ENCODE results near the gene INS. TPM values are rescaled to one million over a fixed set of nuclear protein-coding genes. Genes with fewer than 3 reads are reported as not detected.

INS gene
- total RNA-seq, 1 experiment from 2014 or later = not detected

GRCh38 chr11:2120359-2121100 lies 40.5 kb downstream of the INS start:
- Mint-ChIP-seq H3K4me1 (peaks cover 0 to 11% of the 10 kb centered on the region in 2 experiments; a peak in 2 of 4 replicates), H3K27ac (no peak overlapping the region)
- WGBS (ENCODE audit: extremely low coverage, insufficient read length, low lambda C conversion rate) = no CpG with 5 or more reads among the region's 23 CpGs

More at GRCh38 chr11:2120359-2121100, 40.5 kb downstream of the INS start:
- Histone ChIP-seq H3K23ac (ENCODE audit: insufficient read length, low read depth, low read length) (no peak overlapping the region), H3K14ac (ENCODE audit: insufficient read depth, low read length) (no peak overlapping the region), H3K4me1 (ENCODE audit: insufficient read depth, low read length) (no peaks in the 10 kb centered on the region), H3K18ac (ENCODE audit: insufficient read length, low read depth, low read length) (no peak overlapping the region), H3K4me2 (ENCODE audit: insufficient read depth, insufficient read length, low read length) (no peak overlapping the region), H4K8ac (replicated peaks; ENCODE audit: insufficient read length, low read depth, low read length) (no peak overlapping the region), H2BK12ac (ENCODE audit: insufficient read length, low read depth, low read length) (no peak overlapping the region), H3K9me3 (ENCODE audit: control insufficient read depth, low read depth, low read length) (no peaks in the 10 kb centered on the region), H4K91ac (ENCODE audit: insufficient read length, low read depth, low read length) (no peak overlapping the region), H3K23me2 (ENCODE audit: insufficient read length, low read depth, low read length, poor library complexity, severe bottlenecking) (no peaks in the 10 kb centered on the region), H4K5ac (ENCODE audit: insufficient read length, low read depth, low read length) (no peak overlapping the region), H2BK5ac (ENCODE audit: insufficient read length, low read length) (no peak overlapping the region), H2BK15ac (ENCODE audit: low read depth, low read length) (no peak overlapping the region), H3T11ph (ENCODE audit: low read length) (no peak overlapping the region), H4K20me1 (ENCODE audit: control insufficient read depth, insufficient read depth, insufficient read length) (no peaks in the 10 kb centered on the region), H3K56ac (ENCODE audit: insufficient read length, low read depth, low read length) (peak overlapping the region; percentile 18), H2BK120ac (ENCODE audit: low read depth, low read length, poor library complexity, severe bottlenecking) (no peak overlapping the region), H3K79me2 (ENCODE audit: insufficient read depth, low read length) (no peaks in the 10 kb centered on the region), H3K79me1 (ENCODE audit: insufficient read depth, low read depth, low read length, poor library complexity, severe bottlenecking) (no peaks in the 10 kb centered on the region), H2BK20ac (ENCODE audit: low read depth, low read length, poor library complexity, severe bottlenecking) (no peak overlapping the region), H3K4ac (ENCODE audit: low read depth, low read length) (no peak overlapping the region), H3K27me3 (ENCODE audit: insufficient read depth, low read length) (no peaks in the 10 kb centered on the region), H2AFZ (ENCODE audit: low read length) (no peak overlapping the region), H3K9ac (ENCODE audit: extremely low read depth, insufficient read length, low read length) (no peak overlapping the region), H3K27ac (ENCODE audit: insufficient read length, low read depth, low read length) (no peak overlapping the region), H2AK5ac (ENCODE audit: insufficient read length, low read length) (no peak overlapping the region)
- no peak for DNase-seq
- Mint-ChIP-seq H3K36me3 (ENCODE audit: insufficient read depth in 1 of 3, low read depth in 3 of 3) (peaks cover 0 to 13% (median 10%) of the 10 kb centered on the region in 3 experiments; a peak in 6 of 7 replicates), H3K27me3 (ENCODE audit: low read depth) (peaks cover 68% of the 10 kb centered on the region), H3K9me3 (peaks cover 21 to 24% of the 10 kb centered on the region in 2 experiments), H3K4me3 (no peak overlapping the region)
- TF ChIP-seq, protein P1, sequence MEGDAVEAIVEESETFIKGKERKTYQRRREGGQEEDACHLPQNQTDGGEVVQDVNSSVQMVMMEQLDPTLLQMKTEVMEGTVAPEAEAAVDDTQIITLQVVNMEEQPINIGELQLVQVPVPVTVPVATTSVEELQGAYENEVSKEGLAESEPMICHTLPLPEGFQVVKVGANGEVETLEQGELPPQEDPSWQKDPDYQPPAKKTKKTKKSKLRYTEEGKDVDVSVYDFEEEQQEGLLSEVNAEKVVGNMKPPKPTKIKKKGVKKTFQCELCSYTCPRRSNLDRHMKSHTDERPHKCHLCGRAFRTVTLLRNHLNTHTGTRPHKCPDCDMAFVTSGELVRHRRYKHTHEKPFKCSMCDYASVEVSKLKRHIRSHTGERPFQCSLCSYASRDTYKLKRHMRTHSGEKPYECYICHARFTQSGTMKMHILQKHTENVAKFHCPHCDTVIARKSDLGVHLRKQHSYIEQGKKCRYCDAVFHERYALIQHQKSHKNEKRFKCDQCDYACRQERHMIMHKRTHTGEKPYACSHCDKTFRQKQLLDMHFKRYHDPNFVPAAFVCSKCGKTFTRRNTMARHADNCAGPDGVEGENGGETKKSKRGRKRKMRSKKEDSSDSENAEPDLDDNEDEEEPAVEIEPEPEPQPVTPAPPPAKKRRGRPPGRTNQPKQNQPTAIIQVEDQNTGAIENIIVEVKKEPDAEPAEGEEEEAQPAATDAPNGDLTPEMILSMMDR (conservative IDR thresholded peaks at IDR 0.05) = no peak; the same call in 2 of the 3 replicates

Data from H9 (cell line).